ENCODE measurements around the gene GNA15. TPM values are rescaled to one million over a fixed set of nuclear protein-coding genes. Genes with fewer than 3 reads are reported as not detected.

GNA15 gene
- total and polyA plus RNA-seq, 2 donors: 21.8 to 58.5 TPM

DNA sequence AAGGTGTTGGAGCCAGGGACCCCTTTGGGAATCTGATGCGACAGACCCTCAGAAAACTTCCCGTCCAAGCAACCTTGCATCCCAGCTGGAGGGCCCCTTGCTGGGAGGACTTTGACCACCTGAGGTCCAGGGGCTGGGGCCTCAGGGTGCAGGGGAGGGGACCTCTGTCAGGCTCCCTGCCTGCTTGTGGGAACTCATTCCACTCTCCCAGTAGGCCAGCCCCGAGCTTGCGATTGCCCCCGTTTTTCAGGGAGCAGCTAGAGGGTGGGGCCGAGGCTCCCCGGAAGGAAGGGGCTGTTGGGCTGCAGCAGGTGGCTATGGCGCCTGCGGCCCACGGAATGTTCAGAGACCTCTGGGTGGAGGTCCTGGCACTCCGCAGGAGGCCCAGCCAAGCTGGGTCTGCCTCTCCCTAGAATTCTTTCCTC lies 38.9 kb upstream of the GNA15 start:
- WGBS: 84% methylated on average over 11 of the region's 11 CpGs
- no peaks in the 10 kb centered on the region for H3K36me3 ChIP-seq (ENCODE audit: control insufficient read depth in 2 of 2, insufficient read depth in 2 of 2, low read length in 1 of 2)
- no peak overlapping the region for H3K27ac ChIP-seq (ENCODE audit: low read depth in 1 of 2, low read length in 1 of 2)
- no peak overlapping the region for H3K4me3 ChIP-seq (ENCODE audit: low read length in 2 of 2)
- no peak for DNase-seq (ENCODE audit: low read depth in 6 of 9, low spot score in 9 of 9)
- H3K9me3 ChIP-seq (ENCODE audit: control insufficient read depth in 2 of 2, insufficient read depth in 1 of 2, low read length in 1 of 2): peaks cover 0 to 3% of the 10 kb centered on the region in 2 donors
- H3K27me3 ChIP-seq (ENCODE audit: control insufficient read depth in 2 of 2, insufficient read depth in 1 of 2, low read length in 1 of 2): peaks cover 8 to 30% of the 10 kb centered on the region in 2 donors
- peaks cover 31 to 43% of the 10 kb centered on the region in 2 donors for H3K4me1 ChIP-seq (ENCODE audit: control insufficient read depth in 2 of 2, insufficient read depth in 2 of 2, low read length in 2 of 2)

DNA sequence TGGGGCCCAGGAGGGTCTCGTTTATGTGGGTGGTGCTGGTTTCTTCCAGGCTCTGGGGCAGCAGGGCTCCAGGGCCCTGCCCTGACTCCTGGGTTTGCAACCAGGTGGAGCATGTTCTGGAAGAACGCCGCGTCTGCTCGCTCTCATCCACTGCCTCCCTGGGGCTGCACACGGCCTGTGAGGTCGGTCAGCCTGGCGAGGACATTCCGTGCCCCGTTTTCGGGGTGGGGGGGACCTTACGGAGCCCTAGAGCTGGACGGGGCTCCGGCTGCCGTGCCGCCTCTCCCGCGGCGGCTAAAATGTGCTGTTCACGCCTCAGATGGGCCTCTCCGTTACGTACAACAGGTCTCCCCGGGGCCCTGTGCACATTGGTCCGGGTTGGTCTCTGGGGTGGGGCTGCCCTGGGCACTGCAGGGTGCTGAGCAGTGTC lies 38.4 kb upstream of the GNA15 start:
- no peak overlapping the region for H3K27ac ChIP-seq (ENCODE audit: low read depth in 1 of 2, low read length in 1 of 2)
- H3K36me3 ChIP-seq (ENCODE audit: control insufficient read depth in 2 of 2, insufficient read depth in 2 of 2, low read length in 1 of 2): no peaks in the 10 kb centered on the region
- 94% methylated on average over 24 of the region's 24 CpGs for WGBS
- H3K4me1 ChIP-seq (ENCODE audit: control insufficient read depth in 2 of 2, insufficient read depth in 2 of 2, low read length in 2 of 2): peaks cover 31 to 43% of the 10 kb centered on the region in 2 donors
- H3K9me3 ChIP-seq (ENCODE audit: control insufficient read depth in 2 of 2, insufficient read depth in 1 of 2, low read length in 1 of 2): peaks cover 0 to 3% of the 10 kb centered on the region in 2 donors
- H3K4me3 ChIP-seq (ENCODE audit: low read length in 2 of 2): no peak overlapping the region
- no peak for DNase-seq (ENCODE audit: low read depth in 6 of 9, low spot score in 9 of 9)
- H3K27me3 ChIP-seq (ENCODE audit: control insufficient read depth in 2 of 2, insufficient read depth in 1 of 2, low read length in 1 of 2): peaks cover 8 to 26% of the 10 kb centered on the region in 2 donors

DNA sequence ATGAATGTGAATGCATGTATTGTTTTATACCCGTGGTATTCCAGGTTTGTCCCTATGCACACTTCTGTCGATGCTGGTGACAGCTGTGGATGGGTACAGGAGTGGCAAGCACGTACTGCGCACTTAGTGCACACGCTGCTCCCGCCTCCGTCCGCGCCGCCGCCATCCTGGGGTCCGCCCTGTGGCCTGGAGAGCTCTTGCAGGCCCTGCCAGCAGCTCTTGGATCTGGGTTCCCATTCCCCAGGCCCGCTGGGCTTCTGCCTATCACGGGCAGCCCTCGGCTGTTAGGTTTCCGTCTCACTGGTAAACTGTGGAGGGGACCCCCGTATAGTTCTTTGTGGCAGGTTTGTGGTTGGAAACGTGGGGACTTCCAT lies 37.7 kb upstream of the GNA15 start:
- Histone ChIP-seq H3K27me3 (ENCODE audit: control insufficient read depth in 2 of 2, insufficient read depth in 1 of 2, low read length in 1 of 2) (peaks cover 6 to 20% of the 10 kb centered on the region in 2 donors), H3K4me3 (ENCODE audit: low read length in 2 of 2) (no peak overlapping the region), H3K36me3 (ENCODE audit: control insufficient read depth in 2 of 2, insufficient read depth in 2 of 2, low read length in 1 of 2) (no peaks in the 10 kb centered on the region), H3K9me3 (ENCODE audit: control insufficient read depth in 2 of 2, insufficient read depth in 1 of 2, low read length in 1 of 2) (peaks cover 0 to 3% of the 10 kb centered on the region in 2 donors), H3K4me1 (ENCODE audit: control insufficient read depth in 2 of 2, insufficient read depth in 2 of 2, low read length in 2 of 2) (peaks cover 31 to 43% of the 10 kb centered on the region in 2 donors), H3K27ac (ENCODE audit: low read depth in 1 of 2, low read length in 1 of 2) (no peak overlapping the region)
- DNase-seq (ENCODE audit: low read depth in 6 of 9, low spot score in 9 of 9): no peak
- 93% methylated on average over 18 of the region's 18 CpGs for WGBS

DNA sequence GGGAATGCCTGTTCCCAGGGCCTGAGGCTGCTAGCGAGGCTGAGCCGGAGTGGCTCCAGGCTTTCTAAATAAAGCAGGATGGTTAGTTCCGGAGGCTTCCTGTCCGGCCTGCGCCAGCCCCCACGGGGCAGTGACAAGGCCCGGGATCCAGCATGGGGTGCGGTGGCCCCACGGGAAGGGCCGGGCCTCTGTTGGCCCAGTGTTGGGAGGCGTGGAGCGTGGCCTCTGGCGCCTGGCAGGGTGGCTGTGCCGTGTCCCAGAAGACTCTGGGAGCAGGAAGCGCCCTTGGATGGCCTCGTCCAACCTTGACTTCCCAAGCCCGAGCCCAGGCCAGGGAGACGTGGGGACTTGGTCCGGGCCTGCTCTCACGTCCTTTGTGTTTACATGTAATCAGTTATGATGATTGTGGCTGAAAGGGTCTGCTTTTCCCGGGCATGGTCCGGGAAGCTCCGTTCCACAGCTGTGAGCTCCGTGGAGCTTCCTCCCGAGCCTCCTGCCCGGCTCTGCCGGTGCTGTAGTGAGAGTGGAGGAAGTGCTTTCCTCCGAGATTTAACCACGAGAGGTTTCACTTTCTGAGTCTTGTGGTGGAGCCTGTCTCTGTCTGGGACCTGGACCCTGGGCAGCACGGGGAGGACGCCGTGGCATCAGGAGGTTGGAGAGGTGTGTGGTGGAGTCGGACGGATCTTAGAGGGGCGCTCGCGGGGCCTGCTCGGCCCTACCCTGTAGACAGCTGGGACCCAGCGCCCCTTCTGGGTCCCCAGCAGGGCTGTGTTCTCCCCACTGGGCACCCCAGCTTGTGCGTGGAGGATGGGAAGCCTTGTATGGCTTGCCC lies 37.1 kb upstream of the GNA15 start:
- Histone ChIP-seq H3K4me3 (ENCODE audit: low read length in 2 of 2) (peak overlapping the region in 1 of 2 donors; percentile 12), H3K27ac (ENCODE audit: low read depth in 1 of 2, low read length in 1 of 2) (peak overlapping the region; percentile 37 to 64), H3K9me3 (ENCODE audit: control insufficient read depth in 2 of 2, insufficient read depth in 1 of 2, low read length in 1 of 2) (peaks cover 0 to 5% of the 10 kb centered on the region in 2 donors), H3K27me3 (ENCODE audit: control insufficient read depth in 2 of 2, insufficient read depth in 1 of 2, low read length in 1 of 2) (peaks cover 4 to 18% of the 10 kb centered on the region in 2 donors), H3K36me3 (ENCODE audit: control insufficient read depth in 2 of 2, insufficient read depth in 2 of 2, low read length in 1 of 2) (no peaks in the 10 kb centered on the region), H3K4me1 (ENCODE audit: control insufficient read depth in 2 of 2, insufficient read depth in 2 of 2, low read length in 2 of 2) (peaks cover 30 to 45% of the 10 kb centered on the region in 2 donors)
- DNase-seq (ENCODE audit: low read depth in 6 of 9, low spot score in 9 of 9): peak in 1 of 9 donors; percentile 48
- WGBS: 38% methylated on average over 40 of the region's 40 CpGs

DNA sequence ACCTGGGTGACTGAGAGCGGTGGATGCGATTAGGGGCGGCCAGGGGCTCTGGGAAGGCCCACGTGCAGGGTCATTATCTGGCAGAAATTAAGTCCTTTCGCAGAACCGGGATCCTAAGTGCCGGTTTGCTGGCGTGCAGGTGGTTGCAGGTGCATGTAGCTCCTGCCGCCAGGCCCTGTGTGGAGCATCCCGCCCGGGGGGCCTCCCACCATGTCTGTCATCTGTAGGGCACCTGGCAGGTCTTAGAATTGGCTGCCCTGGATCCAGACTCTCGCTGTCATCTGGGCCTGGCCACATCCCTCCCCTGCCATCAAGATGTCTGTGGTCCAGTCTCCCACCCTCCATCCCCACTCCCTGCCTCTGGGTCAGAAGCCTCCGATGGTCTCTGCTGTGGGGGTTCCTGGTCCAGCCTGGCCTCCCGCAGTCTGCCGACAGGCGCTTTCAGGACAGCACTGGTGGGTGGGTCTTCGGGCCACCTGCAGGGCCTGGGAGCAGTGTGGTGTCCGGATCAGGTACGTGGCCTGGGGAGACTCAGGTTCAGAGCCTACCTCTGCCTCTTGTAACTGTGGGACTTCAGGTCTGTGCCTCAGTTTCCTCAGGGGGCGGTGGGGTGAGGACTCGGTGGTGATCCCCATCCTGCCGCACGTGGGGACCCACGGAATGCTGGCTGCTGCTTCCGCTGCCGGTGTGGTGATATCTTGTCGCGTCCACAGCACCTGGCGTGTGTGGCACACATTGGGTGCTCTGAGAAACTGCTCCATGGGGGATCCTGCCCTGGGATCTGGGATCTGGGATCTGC lies 36.3 kb upstream of the GNA15 start:
- Histone ChIP-seq H3K27ac (ENCODE audit: low read depth in 1 of 2, low read length in 1 of 2) (no peak overlapping the region), H3K9me3 (ENCODE audit: control insufficient read depth in 2 of 2, insufficient read depth in 1 of 2, low read length in 1 of 2) (peaks cover 0 to 6% of the 10 kb centered on the region in 2 donors), H3K36me3 (ENCODE audit: control insufficient read depth in 2 of 2, insufficient read depth in 2 of 2, low read length in 1 of 2) (no peaks in the 10 kb centered on the region), H3K4me1 (ENCODE audit: control insufficient read depth in 2 of 2, insufficient read depth in 2 of 2, low read length in 2 of 2) (peaks cover 28 to 51% of the 10 kb centered on the region in 2 donors), H3K4me3 (ENCODE audit: low read length in 2 of 2) (no peak overlapping the region), H3K27me3 (ENCODE audit: control insufficient read depth in 2 of 2, insufficient read depth in 1 of 2, low read length in 1 of 2) (peaks cover 2 to 16% of the 10 kb centered on the region in 2 donors)
- DNase-seq (ENCODE audit: low read depth in 6 of 9, low spot score in 9 of 9): no peak
- WGBS: 92% methylated on average over 29 of the region's 29 CpGs

DNA sequence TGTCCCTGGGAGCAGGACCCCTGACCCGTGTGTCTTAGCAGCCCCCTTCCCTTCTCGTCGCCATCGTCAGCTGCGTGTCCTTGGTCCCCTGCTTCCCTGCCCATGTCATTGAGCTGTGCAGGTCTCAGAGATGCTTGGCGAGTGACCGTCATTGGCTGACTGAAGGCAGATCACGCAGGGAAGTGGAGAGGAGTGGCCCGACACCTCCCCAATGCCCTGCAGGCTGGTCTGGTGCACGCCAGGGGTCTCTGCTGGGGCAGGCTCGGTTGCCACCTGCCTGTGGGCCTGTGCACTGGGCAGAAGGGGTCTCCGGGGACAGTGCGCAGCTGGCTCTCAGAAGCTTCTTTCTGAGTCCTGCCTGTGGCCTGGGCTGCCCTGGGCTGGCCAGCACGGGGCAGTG lies 35.5 kb upstream of the GNA15 start:
- 96% methylated on average over 14 of the region's 14 CpGs for WGBS
- Histone ChIP-seq H3K27ac (ENCODE audit: low read depth in 1 of 2, low read length in 1 of 2) (no peak overlapping the region), H3K36me3 (ENCODE audit: control insufficient read depth in 2 of 2, insufficient read depth in 2 of 2, low read length in 1 of 2) (no peaks in the 10 kb centered on the region), H3K4me3 (ENCODE audit: low read length in 2 of 2) (no peak overlapping the region), H3K27me3 (ENCODE audit: control insufficient read depth in 2 of 2, insufficient read depth in 1 of 2, low read length in 1 of 2) (peaks cover 2 to 9% of the 10 kb centered on the region in 2 donors), H3K4me1 (ENCODE audit: control insufficient read depth in 2 of 2, insufficient read depth in 2 of 2, low read length in 2 of 2) (peaks cover 22 to 47% of the 10 kb centered on the region in 2 donors), H3K9me3 (ENCODE audit: control insufficient read depth in 2 of 2, insufficient read depth in 1 of 2, low read length in 1 of 2) (peaks cover 0 to 3% of the 10 kb centered on the region in 2 donors)
- DNase-seq (ENCODE audit: low read depth in 6 of 9, low spot score in 9 of 9): no peak

DNA sequence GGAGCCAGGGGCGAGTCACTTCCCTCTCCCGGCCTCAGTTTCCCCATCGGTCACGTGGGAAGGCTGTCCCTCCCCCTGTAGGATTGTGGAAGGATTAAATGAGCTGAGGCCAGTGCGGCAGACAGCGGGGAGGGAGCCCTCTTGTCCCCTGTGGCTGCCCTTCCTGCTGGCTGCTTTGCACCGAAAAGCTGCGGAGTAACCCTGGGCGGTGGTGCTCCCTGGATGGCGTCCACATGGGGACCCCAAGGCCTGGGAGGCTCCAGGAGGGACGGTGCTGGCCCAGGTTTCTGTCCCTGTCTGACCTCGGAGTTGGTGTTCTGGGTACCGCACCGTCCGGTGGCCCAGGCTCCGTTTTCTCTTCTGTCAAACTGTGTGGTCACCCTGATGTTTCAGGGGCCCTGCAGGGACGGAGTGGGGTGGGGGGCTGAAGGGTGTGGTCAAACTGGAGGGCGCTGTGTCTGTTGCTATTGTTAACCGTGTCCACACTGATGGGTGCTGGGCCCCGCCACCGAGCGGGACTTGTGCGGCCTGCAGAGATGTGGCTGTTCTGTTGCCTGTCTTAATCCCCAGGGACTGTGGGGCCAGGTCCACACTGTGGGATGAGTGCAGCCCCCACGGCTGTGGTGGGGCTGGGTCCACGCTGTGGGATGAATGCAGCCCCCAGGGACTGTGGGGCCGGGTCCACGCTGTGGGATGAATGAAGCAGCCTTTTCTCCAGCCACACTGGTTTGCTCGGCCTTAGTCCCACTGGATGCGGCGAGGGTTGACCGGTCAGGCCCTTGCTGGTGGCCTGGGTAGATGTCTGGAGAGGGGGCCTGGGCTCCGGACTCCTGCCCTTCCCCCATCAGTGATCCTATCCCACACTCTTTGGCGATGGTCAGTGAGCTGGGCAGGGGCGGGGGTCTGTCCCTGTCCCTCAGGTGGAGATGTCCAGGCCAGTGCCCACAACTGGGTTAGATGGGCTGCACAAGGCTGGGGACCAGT lies 34.8 kb upstream of the GNA15 start:
- Histone ChIP-seq H3K4me1 (ENCODE audit: control insufficient read depth in 2 of 2, insufficient read depth in 2 of 2, low read length in 2 of 2) (peaks cover 15 to 40% of the 10 kb centered on the region in 2 donors), H3K27me3 (ENCODE audit: control insufficient read depth in 2 of 2, insufficient read depth in 1 of 2, low read length in 1 of 2) (peaks cover 2% of the 10 kb centered on the region in 2 donors), H3K36me3 (ENCODE audit: control insufficient read depth in 2 of 2, insufficient read depth in 2 of 2, low read length in 1 of 2) (no peaks in the 10 kb centered on the region), H3K4me3 (ENCODE audit: low read length in 2 of 2) (no peak overlapping the region), H3K9me3 (ENCODE audit: control insufficient read depth in 2 of 2, insufficient read depth in 1 of 2, low read length in 1 of 2) (peaks cover 0 to 3% of the 10 kb centered on the region in 2 donors), H3K27ac (ENCODE audit: low read depth in 1 of 2, low read length in 1 of 2) (no peak overlapping the region)
- 93% methylated on average over 34 of the region's 34 CpGs for WGBS
- no peak for DNase-seq (ENCODE audit: low read depth in 6 of 9, low spot score in 9 of 9)

DNA sequence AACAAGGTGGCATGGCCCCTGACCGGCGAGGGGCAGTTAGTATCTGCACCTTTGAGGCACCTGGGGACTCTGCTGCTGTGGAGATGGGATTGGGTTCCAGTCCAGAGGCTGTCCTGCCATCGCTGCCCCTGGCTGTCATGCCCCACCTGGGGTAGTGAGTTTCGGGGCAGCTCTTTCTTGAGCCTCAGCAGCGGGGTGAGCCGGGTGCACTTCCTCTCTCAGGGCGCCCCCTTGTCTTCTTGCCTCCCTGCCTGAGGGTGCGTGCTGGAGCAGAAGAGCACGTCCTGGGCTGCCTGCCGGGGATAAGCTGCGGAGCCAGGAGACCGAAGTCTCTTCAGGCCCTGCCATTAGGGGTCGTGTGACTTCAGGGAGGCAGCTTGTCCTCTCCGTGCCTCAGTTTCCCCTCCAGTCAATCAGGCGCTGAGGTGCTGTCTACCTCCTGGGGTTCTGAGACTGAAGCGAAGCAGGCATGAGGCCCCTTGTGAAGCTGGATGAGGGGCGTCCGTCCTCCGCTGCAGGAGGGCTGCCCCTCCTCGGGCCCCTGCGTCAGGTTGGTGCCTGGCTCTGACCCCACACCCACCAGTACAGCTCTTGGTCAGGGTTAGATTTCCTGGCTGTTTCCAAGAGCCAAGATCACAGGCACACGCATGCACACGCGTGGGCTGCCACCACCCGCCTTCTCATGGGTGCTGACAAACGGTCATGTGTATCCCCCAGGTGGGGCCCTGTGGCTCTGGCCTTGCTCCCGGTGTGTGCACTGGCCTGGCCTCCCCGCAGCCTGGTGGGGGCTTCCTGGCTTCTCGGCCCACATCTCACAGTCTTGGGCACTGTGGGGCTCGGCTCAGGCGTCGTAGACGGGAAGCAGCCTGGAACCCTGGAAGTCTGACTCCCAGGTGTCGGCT lies 33.3 kb upstream of the GNA15 start:
- no peak overlapping the region for H3K27ac ChIP-seq (ENCODE audit: low read depth in 1 of 2, low read length in 1 of 2)

More for the DNA sequence above, 33.3 kb upstream of the GNA15 start:
- Histone ChIP-seq H3K4me1 (ENCODE audit: control insufficient read depth in 2 of 2, insufficient read depth in 2 of 2, low read length in 2 of 2) (peaks cover 11 to 31% of the 10 kb centered on the region in 2 donors), H3K27me3 (ENCODE audit: control insufficient read depth in 2 of 2, insufficient read depth in 1 of 2, low read length in 1 of 2) (peaks cover 2% of the 10 kb centered on the region in 2 donors), H3K4me3 (ENCODE audit: low read length in 2 of 2) (no peak overlapping the region), H3K36me3 (ENCODE audit: control insufficient read depth in 2 of 2, insufficient read depth in 2 of 2, low read length in 1 of 2) (no peaks in the 10 kb centered on the region), H3K9me3 (ENCODE audit: control insufficient read depth in 2 of 2, insufficient read depth in 1 of 2, low read length in 1 of 2) (peaks cover 0 to 3% of the 10 kb centered on the region in 2 donors)
- no peak for DNase-seq (ENCODE audit: low read depth in 6 of 9, low spot score in 9 of 9)
- 93% methylated on average over 34 of the region's 34 CpGs for WGBS
